NCI-H774 (cell line): ENCODE results near the gene ABTB2.

Experiments used
- DNase-seq: peaks from one replicate; lab custom pipeline; 2025; lab: John Stamatoyannopoulos, UW

The ABTB2 gene

DNA sequence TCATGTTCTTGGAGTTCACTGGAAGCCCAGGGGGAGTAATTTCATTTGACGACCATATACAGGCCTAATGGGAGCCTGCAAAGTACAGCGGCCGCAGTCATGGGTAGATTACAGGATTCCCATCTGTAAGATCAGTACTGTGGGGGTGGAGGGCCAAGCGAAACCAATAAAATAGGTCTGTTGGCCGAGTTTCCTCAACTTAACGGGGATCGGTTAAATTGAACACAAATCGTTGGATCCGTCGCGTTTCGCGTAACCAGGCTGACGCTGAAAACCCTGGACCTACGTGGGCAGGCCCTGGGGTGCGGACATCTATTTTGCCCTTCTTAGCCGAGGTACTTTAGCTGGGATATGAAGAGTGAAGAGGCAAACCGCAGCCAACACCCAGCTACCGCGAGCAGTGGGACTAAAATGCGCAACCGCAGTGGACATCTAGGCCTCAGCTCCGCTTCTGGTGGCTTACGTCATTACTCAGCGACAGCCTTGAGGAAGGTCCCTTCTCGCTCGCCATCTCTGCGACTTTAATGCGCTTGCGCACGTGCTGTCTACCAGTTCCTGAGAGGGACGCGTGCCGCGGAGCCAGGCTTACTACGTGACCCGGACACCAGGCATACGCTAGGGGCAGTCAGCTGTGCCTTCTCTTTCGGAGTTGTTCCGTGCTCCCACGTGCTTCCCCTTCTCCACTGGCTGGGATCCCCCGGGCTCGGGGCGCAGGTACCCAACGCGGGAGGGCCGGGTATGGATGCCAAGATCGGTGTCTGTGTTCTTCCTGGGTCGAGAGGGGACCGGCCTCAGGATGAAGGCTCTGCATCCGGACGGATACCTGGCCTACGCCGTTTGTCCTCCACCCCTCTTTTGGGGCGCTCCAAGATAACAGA is 252.5 kb downstream of the ABTB2 start, which contains the start of gene NAT10:
Gene NAT10 (plus strand): TSS at position 551 of the 878 bp plus-strand sequence. CDS start 2,597 bp downstream, outside the sequence.
- peak; percentile 98 for DNase-seq

- no peak for DNase-seq
Observed at GRCh38 chr11:34104680-34105078, 253.1 kb downstream of the ABTB2 start.
